ENCODE data around the gene PHTF1.
A peak's percentile ranks its signal among the peaks of the same experiment; 100 is the strongest.

Gene PHTF1
- total RNA-seq: 21.8 reads per million, percentile 48 among the genes with 10 or more reads in this experiment

- DNase-seq: peak; percentile 48
These were observed at the start of gene PHTF1 for GRCh38 chr1:113759333-113760101. PHTF1 (minus strand) TSS chr1:113759486; CDS start chr1:113758703, 783 bp downstream.

- no peak for DNase-seq
These were observed 49.3 kb upstream of the PHTF1 start for GRCh38 chr1:113808450-113809195.

GRCh38 chr1:113805639-113806038 lies 46.4 kb upstream of the PHTF1 start:
- DNase-seq: no peak

DNA sequence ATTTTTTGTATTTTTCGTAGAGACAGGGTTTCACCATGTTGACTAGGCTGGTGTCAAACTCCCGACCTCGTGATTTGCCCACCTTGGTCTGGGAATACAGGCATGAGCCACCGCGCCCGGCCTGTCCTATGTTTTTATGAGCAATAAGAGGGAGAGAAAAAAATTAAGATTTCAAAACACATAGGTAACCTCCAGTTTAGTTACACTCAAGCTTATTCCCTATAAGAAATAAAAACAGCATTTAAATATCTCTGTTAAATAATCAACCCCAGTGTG lies 45.9 kb upstream of the PHTF1 start:
- no peak for DNase-seq

- no peak for DNase-seq
These were observed 45.4 kb upstream of the PHTF1 start for GRCh38 chr1:113804421-113805255.

- no peak for DNase-seq
These were observed 43.2 kb upstream of the PHTF1 start for GRCh38 chr1:113802367-113803007.

DNA sequence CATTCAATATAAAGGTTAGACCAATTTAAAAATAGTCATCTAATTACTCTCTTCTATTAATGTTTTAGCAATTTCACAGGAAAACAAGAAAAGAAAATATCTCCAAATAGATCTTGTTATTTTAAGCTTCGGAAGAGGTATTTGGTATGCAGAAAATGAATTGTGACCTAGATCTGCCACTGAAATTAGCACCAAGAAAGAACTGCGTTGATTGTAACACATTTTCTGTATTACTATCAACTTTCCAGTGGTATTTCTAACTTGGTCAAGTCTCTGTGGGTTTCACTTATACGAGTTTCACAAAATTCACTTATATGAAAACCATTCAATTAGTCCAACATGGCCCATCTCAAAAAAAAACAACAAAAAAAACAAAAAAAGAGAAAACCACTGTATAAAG lies 41.2 kb upstream of the PHTF1 start:
- DNase-seq: no peak

DNA sequence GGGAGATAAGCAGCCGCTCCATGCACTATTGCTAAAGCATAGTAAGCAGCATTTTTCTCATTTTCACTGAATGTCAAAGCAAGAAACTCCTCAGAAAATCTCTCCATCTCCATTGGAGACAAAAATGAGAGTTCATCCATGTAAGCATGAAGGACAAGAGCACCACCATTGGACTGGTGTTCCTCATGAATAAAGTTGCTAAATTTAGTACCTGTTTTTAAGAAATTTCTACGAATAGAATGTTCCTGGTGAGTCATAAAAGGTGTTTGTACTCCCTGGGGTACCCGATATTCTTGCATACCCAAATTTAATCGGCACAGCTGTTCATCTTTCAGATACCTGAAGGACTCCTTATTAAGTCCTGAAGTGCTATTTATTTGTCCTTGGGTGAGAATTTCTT lies 38.2 kb upstream of the PHTF1 start:
- no peak for DNase-seq

DNA sequence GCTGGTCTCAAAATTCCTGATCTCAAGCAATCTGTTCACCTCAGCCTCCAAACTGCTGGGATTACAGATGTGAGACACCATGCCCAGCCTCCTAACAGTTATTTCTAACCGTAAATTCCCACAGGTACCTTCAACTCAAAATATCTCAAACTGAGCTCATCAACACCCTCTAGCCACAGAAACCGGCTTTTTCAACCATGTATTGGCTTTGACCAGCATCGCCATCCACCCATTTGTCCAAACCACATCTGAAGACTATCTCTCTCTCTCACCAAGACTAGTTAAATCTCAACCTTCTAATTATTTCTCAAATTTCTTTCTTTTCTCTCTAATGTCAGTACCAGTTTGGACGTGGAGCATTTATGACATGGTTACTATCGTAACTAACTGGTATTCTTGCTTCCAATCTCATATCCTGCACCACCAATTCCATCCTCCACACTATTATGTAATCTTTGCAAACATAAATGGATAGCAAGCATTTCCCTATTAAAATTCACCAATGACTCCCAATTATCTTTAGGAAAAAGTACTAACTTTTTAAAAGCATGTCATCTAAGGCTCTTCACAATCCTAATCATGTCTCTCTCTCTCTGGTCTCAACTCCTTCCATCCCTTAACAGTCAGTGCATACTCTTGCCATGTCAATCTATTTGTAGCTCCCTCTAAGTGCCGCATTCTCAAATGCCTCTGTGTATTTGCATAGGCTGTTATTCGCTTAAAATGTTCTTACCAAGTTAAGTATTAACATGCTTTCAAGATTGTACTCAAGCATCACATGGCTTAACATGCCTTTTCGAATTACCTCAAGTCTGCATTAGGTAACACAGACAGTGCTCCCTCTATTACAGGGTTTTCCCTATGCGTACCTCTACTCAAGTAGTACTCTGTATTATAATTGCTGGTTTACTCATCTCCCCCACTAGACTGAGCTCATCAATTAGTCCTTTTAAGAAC lies 34.9 kb upstream of the PHTF1 start:
- DNase-seq: no peak

- no peak for DNase-seq
These were observed 33.7 kb upstream of the PHTF1 start for GRCh38 chr1:113792986-113793385.

DNA sequence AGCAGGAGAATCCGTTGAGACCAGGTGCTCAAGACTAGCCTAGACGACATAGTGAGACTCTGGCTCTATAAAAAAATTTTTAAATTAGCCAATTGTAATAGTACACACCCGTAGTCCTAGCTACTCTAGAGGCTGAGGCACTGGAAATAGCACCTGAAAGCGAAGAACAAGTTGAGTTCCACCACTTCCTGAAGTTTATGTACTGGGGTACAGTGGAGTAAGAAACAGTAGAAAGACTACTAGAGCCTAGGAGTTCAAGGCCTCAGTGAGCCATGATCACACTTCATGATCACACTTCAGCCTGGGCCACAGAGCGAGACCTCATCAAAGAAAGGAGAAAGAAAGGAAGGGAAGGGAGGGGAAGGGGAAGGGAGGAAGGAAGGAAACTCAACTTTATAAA lies 33.2 kb upstream of the PHTF1 start:
- no peak for DNase-seq

DNA sequence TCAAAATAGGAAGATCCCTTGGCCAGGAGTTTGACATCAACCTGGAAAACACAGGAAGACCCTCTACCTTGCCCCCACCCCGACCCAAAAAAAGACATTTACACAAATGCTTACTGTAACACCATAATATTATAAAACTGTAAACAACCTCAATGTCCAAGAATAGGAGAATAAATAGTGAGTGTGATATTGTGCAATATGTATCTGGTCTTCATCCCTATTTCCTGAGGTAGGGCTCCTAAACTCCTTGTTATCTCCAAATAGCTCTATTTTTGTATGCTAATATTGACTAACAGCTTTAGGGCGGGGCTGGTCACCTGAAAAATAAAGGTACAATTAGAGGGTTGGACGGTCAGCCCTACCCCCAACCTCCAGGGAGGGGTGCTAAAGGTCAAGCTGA lies 29.5 kb upstream of the PHTF1 start:
- DNase-seq: no peak

DNA sequence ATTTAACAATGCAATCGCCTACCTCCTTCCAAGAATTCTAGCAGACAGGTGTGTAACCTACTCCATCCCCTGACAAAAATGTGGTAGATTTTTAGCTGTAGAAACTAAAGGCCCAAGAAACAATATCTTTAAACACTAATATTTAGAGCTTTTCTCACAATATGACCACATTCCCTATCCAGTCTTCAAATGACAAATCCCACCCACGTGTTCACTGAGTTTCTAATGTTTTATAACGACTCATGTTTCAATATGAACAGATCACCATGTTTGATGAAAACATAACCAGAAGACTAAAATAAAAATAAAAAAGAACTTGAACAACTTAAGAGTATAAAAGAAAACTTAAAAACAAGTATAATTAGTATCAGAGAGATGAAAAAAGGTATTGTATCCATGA lies 28.4 kb upstream of the PHTF1 start:
- DNase-seq: no peak

DNA sequence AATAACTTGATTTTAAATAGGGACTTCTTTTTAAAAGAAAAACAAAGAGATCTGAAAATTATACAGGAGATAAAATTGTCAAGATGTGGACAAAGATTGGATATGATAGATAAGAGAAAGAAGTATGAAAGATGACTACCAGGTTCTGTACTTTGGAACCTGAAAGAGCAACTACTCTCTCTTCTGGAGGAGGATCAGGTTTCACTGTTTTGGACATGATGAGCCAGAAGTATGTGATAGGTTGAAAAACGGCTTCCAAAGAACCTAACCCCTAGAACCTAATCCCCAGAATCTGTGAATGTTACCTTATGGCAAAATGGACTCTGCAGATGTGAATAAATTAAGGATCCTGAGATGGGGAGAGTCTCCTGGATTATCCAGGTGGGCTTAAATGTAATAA lies 26.8 kb upstream of the PHTF1 start:
- no peak for DNase-seq

- no peak for DNase-seq
These were observed 25.0 kb upstream of the PHTF1 start for GRCh38 chr1:113784104-113784779.

- DNase-seq: peak; percentile 38
These were observed 24.2 kb upstream of the PHTF1 start for GRCh38 chr1:113783254-113784103.

DNA sequence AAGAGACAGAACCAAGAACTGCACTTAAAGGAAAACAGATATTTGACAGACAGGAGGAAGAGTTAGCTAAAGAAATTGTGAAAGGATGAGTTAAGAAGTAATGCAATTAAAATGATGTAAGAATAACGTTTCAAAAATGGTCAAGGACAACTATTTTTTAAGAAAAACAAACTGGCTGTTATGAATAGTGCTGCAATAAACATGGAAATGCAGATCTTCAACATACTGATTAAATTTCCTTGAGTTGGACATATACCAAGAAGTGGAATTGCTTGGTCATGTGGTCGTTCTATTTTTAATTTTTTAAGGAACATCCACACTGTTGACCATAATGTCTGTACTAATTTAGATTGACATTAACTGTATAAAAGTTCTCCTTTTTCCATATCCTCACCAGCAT lies 23.1 kb upstream of the PHTF1 start:
- no peak for DNase-seq

DNA sequence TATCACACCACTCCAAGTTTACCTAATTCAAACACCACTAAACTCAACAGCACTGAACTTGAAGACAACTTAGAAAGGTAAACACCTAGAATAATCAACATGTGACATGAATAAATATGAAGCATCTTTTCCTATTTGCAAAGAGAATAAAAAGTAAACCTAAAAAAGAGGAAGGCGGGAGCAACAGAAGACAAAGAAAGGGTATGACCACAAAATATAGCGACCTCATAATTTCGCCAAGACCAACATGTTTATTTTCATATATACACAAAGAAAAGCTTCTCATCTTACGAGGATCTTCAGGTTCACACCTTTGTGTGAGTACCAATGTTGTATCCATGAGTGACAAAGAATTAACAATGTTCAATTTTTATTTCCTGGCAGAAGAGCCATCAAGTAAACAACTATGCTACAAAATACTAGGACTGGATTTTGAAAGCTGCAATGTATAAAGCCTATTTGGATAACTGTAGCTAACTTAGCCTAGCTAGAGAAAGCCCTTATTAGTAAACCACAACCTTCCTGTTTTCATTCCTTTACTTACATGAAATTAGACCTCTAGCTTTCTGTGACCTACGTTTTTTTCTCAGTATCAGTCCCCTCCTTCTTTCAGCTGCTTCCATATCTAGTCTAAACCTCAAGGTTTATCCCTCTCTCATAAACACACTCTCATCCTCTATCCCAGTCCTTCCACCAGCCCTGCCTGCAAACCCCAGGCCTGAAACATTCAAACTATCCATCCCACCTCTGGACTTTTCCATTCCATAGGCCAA lies 21.3 kb upstream of the PHTF1 start:
- DNase-seq: no peak

DNA sequence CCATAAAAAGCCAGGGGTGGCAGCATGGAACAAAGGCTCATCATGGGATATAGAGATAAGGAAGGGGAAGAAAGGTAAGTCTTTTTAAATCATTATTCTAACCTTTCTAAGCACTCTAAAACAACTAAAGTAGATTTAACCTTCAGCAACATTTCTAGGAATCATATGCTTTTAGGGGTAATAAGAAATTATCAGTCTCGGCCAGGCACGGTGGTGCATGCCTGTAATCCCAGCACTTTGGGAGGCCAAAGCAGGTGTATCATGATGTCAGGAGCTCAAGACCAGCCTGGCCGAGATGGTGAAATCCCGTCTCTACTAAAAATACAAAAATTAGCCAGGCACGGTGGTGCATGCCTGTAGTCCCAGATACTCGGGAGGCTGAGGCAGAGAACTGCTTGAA lies 20.3 kb upstream of the PHTF1 start:
- no peak for DNase-seq

DNA sequence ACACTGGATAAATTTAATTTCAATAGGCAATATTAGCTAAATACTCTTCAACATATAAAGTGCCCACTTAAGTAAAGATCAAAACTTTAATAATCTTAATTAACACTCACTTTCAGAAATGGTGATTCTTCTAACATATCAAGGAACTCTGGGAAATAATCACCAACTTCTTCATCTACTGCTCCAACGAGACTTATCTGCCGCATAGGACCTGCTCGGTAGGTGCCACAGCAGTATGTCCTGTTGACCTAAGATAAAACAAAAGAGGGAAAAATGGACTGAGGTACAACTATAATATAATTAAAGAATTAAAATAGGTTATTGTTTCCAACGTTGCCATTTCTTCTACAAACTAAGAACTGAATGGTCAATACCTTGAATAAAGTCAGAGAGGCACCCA lies 18.3 kb upstream of the PHTF1 start:
- DNase-seq: no peak
